Measurements from ENCODE around the gene MAOA.

GRCh38 chrX:43717161-43717560 lies 61.1 kb downstream of the MAOA start:
- no peak for TF ChIP-seq EZH2 (IDR thresholded peaks at IDR 0.05)
- TF ChIP-seq, protein P1, sequence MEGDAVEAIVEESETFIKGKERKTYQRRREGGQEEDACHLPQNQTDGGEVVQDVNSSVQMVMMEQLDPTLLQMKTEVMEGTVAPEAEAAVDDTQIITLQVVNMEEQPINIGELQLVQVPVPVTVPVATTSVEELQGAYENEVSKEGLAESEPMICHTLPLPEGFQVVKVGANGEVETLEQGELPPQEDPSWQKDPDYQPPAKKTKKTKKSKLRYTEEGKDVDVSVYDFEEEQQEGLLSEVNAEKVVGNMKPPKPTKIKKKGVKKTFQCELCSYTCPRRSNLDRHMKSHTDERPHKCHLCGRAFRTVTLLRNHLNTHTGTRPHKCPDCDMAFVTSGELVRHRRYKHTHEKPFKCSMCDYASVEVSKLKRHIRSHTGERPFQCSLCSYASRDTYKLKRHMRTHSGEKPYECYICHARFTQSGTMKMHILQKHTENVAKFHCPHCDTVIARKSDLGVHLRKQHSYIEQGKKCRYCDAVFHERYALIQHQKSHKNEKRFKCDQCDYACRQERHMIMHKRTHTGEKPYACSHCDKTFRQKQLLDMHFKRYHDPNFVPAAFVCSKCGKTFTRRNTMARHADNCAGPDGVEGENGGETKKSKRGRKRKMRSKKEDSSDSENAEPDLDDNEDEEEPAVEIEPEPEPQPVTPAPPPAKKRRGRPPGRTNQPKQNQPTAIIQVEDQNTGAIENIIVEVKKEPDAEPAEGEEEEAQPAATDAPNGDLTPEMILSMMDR (IDR thresholded peaks at IDR 0.05) = no peak
- TF ChIP-seq EZH2phosphoT487 (IDR thresholded peaks at IDR 0.05) = no peak
